PC-3 (cell line): Measurements from ENCODE around the gene KANK2. TPM values are rescaled to one million over a fixed set of nuclear protein-coding genes. Genes with fewer than 3 reads are reported as not detected.

Experiments
- ATAC-seq: fragments of 200-7000 bp; cut with Tn5 transposase; 2 replicates; pipeline ENCODE4 v1.9.1; 2020; ENCODE audit warnings: mild to moderate bottlenecking, moderate library complexity
- BruUV-seq: library from RNA; stranded (reverse); fragments of 400-500 nt; replicated peaks from 2 replicates; lab custom pipeline; 2021; lab: Mats Ljungman, UMichigan
- CTCF ChIA-PET: fragments of 300-600 bp; sonication (Branson Sonifier 250); formaldehyde crosslinking; loops from one replicate; lab custom pipeline; 2022; ENCODE audit warnings: antibody characterized with exemption; lab: Charles Lee
- POLR2A ChIA-PET: fragments of 300-600 bp; sonication (Branson Sonifier 250); formaldehyde crosslinking; loops from one replicate; lab custom pipeline; 2022; ENCODE audit warnings: antibody characterized with exemption; ENCODE audit not compliant: unreplicated experiment; lab: Charles Lee
- DNase-seq: peaks from one replicate; pipeline ENCODE4 v3.0.0-alpha.2; 2015
- H2AFZ ChIP-seq: fragments of 300-600 bp; sonication (generic); 2 replicates; pipeline ENCODE4 v1.6.0; 2016; ENCODE audit warnings: antibody characterized with exemption, low read length
- H3F3A ChIP-seq: fragments of 300-600 bp; sonication (generic); one replicate; pipeline ENCODE4 v1.6.0; 2017; ENCODE audit warnings: antibody characterized with exemption, low read length, control low read depth, mild to moderate bottlenecking; ENCODE audit not compliant: unreplicated experiment
- H3K27ac ChIP-seq: fragments of 300-600 bp; sonication (generic); 2 replicates; pipeline ENCODE4 v1.5.1; 2016; ENCODE audit warnings: mild to moderate bottlenecking, low read length
- H3K27me3 ChIP-seq: fragments of 300-600 bp; sonication (generic); 2 replicates; pipeline ENCODE4 v1.6.1; 2016; ENCODE audit warnings: low read length, mixed read lengths
- H3K36me3 ChIP-seq: fragments of 300-600 bp; sonication (generic); 2 replicates; pipeline ENCODE4 v1.6.1; 2016; ENCODE audit warnings: low read depth, mixed run types, low read length, mixed read lengths
- H3K4me1 ChIP-seq: fragments of 300-600 bp; sonication (generic); 2 replicates; pipeline ENCODE4 v1.5.1; 2016; ENCODE audit warnings: low read length; ENCODE audit not compliant: insufficient read depth
- H3K4me2 ChIP-seq: fragments of 300-600 bp; sonication (generic); 2 replicates; pipeline ENCODE4 v1.6.0; 2016; ENCODE audit warnings: low read length
- H3K4me3 ChIP-seq: fragments of 300-600 bp; sonication (generic); 2 replicates; pipeline ENCODE4 v1.5.1; 2016; ENCODE audit warnings: mild to moderate bottlenecking, low read length, mixed read lengths
- H3K79me2 ChIP-seq: fragments of 300-600 bp; sonication (generic); 2 replicates; pipeline ENCODE4 v1.6.1; 2017; ENCODE audit warnings: low read length, mixed read lengths
- H3K9ac ChIP-seq: fragments of 300-600 bp; sonication (generic); 2 replicates; pipeline ENCODE4 v1.6.0; 2016; ENCODE audit warnings: mild to moderate bottlenecking, low read length
- H3K9me2 ChIP-seq: fragments of 300-600 bp; sonication (generic); replicated peaks from 2 replicates; pipeline ENCODE4 v1.6.1; 2016; ENCODE audit warnings: mixed run types, low read length, mixed read lengths
- H3K9me3 ChIP-seq: fragments of 300-600 bp; sonication (generic); 2 replicates; pipeline ENCODE4 v1.6.1; 2016; ENCODE audit warnings: low read length, mixed read lengths
- H4K20me1 ChIP-seq: fragments of 300-600 bp; sonication (generic); 2 replicates; pipeline ENCODE4 v1.6.1; 2016; ENCODE audit warnings: low read length, mixed read lengths
- CTCF ChIP-seq: fragments of 300-600 bp; sonication (generic); conservative IDR thresholded peaks from 2 replicates; pipeline ENCODE4 v1.5.1; 2017; ENCODE audit warnings: antibody characterized with exemption, low read depth, mild to moderate bottlenecking, low read length
- EZH2 ChIP-seq: fragments of 300-600 bp; sonication (generic); IDR thresholded peaks from one replicate; pipeline ENCODE4 v1.6.1; 2017; ENCODE audit warnings: antibody characterized with exemption, mild to moderate bottlenecking, low read length; ENCODE audit not compliant: unreplicated experiment
- EZH2phosphoT487 ChIP-seq: fragments of 300-600 bp; sonication (generic); IDR thresholded peaks from 2 replicates; pipeline ENCODE4 v1.6.1; 2018; ENCODE audit warnings: mild to moderate bottlenecking, antibody characterized with exemption, low read length, borderline replicate concordance
- intact Hi-C: fragments of 100-400 bp; cut with micrococcal nuclease; formaldehyde crosslinking; loops from 2 replicates; pipeline ENCODE4 v1.9.0; 2023
- total RNA-seq: library from RNA; depleted of rRNA; stranded (reverse); fragments of >200 nt; gene quantifications from 2 replicates; pipeline ENCODE4 v1.2.3, GENCODE V29; 2014; rRNA removed

The KANK2 gene
- total RNA-seq, 1 experiment from 2014 or later: 98.4 TPM

- no peak overlapping the region for H3K4me3 ChIP-seq
- H3K27ac ChIP-seq: no peak overlapping the region
- ATAC-seq (no peak), DNase-seq (no peak)
- no peaks in the 10 kb centered on the region for H3K4me1 ChIP-seq
- intact Hi-C loops: no loop called here
- H3K9me2 ChIP-seq: no peaks in the 10 kb centered on the region
- H3K79me2 ChIP-seq: peaks cover 10% of the 10 kb centered on the region
- POLR2A ChIA-PET: no interaction called here
- H3K36me3 ChIP-seq: peaks cover 92% of the 10 kb centered on the region
- H3K27me3 ChIP-seq: no peaks in the 10 kb centered on the region
- H3F3A ChIP-seq: peaks cover 11% of the 10 kb centered on the region
- no peak overlapping the region for H2AFZ ChIP-seq
- CTCF ChIA-PET: no interaction called here
- H3K9me3 ChIP-seq: no peaks in the 10 kb centered on the region
- no peak overlapping the region for H3K4me2 ChIP-seq
- peaks cover 31% of the 10 kb centered on the region for H4K20me1 ChIP-seq
- TF ChIP-seq EZH2phosphoT487: no peak
- no peak for TF ChIP-seq EZH2
- TF ChIP-seq CTCF: no peak
- no peak overlapping the region for H3K9ac ChIP-seq
- no TSS peak for BruUV-seq
Measured at GRCh38 chr19:11116507-11116906, 80.8 kb downstream of the KANK2 start.

GRCh38 chr19:11115895-11116446 is 81.4 kb downstream of the KANK2 start:
- DNase-seq: no peak
- ChIA-PET CTCF (no interaction called here), POLR2A (no interaction called here)
- no peak for TF ChIP-seq EZH2
- no peak for TF ChIP-seq CTCF
- TF ChIP-seq EZH2phosphoT487: no peak
- Histone ChIP-seq H3K4me2 (no peak overlapping the region), H3K9ac (no peak overlapping the region), H3F3A (peaks cover 11% of the 10 kb centered on the region), H3K27me3 (no peaks in the 10 kb centered on the region), H3K27ac (no peak overlapping the region), H3K9me3 (no peaks in the 10 kb centered on the region), H2AFZ (no peak overlapping the region), H3K36me3 (peaks cover 93% of the 10 kb centered on the region), H3K4me1 (no peaks in the 10 kb centered on the region), H4K20me1 (peaks cover 34% of the 10 kb centered on the region), H3K4me3 (no peak overlapping the region), H3K79me2 (peaks cover 10% of the 10 kb centered on the region), H3K9me2 (no peaks in the 10 kb centered on the region)
- no peak for ATAC-seq
- BruUV-seq: no TSS peak
- intact Hi-C loops: no loop called here

DNA sequence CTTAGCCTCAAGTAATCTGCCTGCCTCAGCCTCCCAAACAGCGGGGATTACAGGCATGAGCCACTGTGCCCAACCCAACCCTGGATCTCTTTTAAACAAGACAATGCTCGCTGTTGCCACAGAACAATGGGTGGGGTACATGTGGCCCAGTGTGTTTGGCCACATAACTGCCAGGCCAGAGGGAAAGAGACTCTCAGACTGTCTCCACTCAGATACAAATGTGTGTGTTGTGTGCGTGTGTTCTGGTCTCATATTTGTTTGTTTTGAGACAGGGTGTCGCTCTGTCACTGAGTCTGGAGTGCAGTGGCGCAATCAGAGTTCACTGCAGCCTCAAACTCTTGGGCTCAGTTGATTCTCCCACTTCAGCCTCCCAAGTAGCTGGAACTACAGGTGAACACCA is 82.3 kb downstream of the KANK2 start:
- no TSS peak for BruUV-seq
- intact Hi-C loops: no loop called here
- ChIA-PET CTCF (no interaction called here), POLR2A (no interaction called here)
- Histone ChIP-seq H3K4me2 (no peak overlapping the region), H2AFZ (no peak overlapping the region), H3K9me2 (no peaks in the 10 kb centered on the region), H3F3A (peaks cover 8% of the 10 kb centered on the region), H3K27ac (no peak overlapping the region), H3K9ac (no peak overlapping the region), H3K9me3 (no peaks in the 10 kb centered on the region), H3K4me1 (no peaks in the 10 kb centered on the region), H4K20me1 (peaks cover 26% of the 10 kb centered on the region), H3K79me2 (peaks cover 11% of the 10 kb centered on the region), H3K4me3 (no peak overlapping the region), H3K36me3 (peaks cover 91% of the 10 kb centered on the region), H3K27me3 (no peaks in the 10 kb centered on the region)
- ATAC-seq (no peak), DNase-seq (no peak)
- TF ChIP-seq CTCF: no peak

Other genes with a start within 250 kb of the KANK2 start
- 197 and 316 TPM in 2 replicates for gene SMARCA4, start 236.5 kb downstream of the KANK2 start, total RNA-seq
- gene LDLR, start 108.1 kb downstream of the KANK2 start, total RNA-seq: 302 and 349 TPM in 2 replicates
- gene SPC24, start 41.8 kb downstream of the KANK2 start, total RNA-seq: 136 and 142 TPM in 2 replicates
- gene ANGPTL8, start 42.1 kb upstream of the KANK2 start, total RNA-seq: not detected in 2 replicates
- 28.0 and 29.4 TPM in 2 replicates for gene DOCK6, start 65.0 kb upstream of the KANK2 start, total RNA-seq
- not detected in 2 replicates for gene TSPAN16, start 98.6 kb upstream of the KANK2 start, total RNA-seq
- gene RAB3D, start 142.1 kb upstream of the KANK2 start, total RNA-seq: 34.4 and 37.9 TPM in 2 replicates
- 202 and 224 TPM in 2 replicates for gene TMEM205, start 148.7 kb upstream of the KANK2 start, total RNA-seq
- 10.3 and 14.5 TPM in 2 replicates for gene CCDC159, start 149.0 kb upstream of the KANK2 start, total RNA-seq
- gene PLPPR2, start 157.9 kb upstream of the KANK2 start, total RNA-seq: 38.0 and 51.2 TPM in 2 replicates
- gene SWSAP1, start 177.1 kb upstream of the KANK2 start, total RNA-seq: 5.2 and 6.1 TPM in 2 replicates
- gene EPOR, start 186.8 kb upstream of the KANK2 start, total RNA-seq: 23.0 and 23.2 TPM in 2 replicates
- 23.5 and 24.2 TPM in 2 replicates for gene RGL3, start 221.8 kb upstream of the KANK2 start, total RNA-seq
- 0.52 and 3.9 TPM in 2 replicates for gene ODAD3, start 237.6 kb upstream of the KANK2 start, total RNA-seq
- 222 and 266 TPM in 2 replicates for gene PRKCSH, start 238.1 kb upstream of the KANK2 start, total RNA-seq